DOHH2 (cell line): ENCODE measurements around the gene ARPC4.

Experiments used
- CTCF ChIP-seq: fragments of 200-600 bp; sonication (generic); IDR thresholded peaks from one replicate; pipeline ENCODE4 v1.5.1; 2014; ENCODE audit warnings: antibody characterized with exemption, mild to moderate bottlenecking, low read depth, low read length; ENCODE audit not compliant: poor library complexity, severe bottlenecking
- EZH2phosphoT487 ChIP-seq: fragments of 200-600 bp; sonication (generic); IDR thresholded peaks from 2 replicates; pipeline ENCODE4 v1.6.1; 2017; ENCODE audit warnings: borderline replicate concordance, mild to moderate bottlenecking, antibody characterized with exemption, low read length, moderate library complexity, mixed read lengths

- TF ChIP-seq CTCF, result no peak
- TF ChIP-seq EZH2phosphoT487, result no peak
Measured at GRCh38 chr3:9820946-9821345, 28.1 kb downstream of the ARPC4 start.
